HG02610 (cell line): ENCODE measurements around the gene TMEM63B.

Experiments
- ATAC-seq: cut with Tn5 transposase; IDR thresholded peaks from one replicate; pipeline ENCODE4 v1.9.1; 2021; ENCODE audit warnings: mild to moderate bottlenecking, moderate library complexity; ENCODE audit not compliant: unreplicated experiment

TMEM63B gene

DNA sequence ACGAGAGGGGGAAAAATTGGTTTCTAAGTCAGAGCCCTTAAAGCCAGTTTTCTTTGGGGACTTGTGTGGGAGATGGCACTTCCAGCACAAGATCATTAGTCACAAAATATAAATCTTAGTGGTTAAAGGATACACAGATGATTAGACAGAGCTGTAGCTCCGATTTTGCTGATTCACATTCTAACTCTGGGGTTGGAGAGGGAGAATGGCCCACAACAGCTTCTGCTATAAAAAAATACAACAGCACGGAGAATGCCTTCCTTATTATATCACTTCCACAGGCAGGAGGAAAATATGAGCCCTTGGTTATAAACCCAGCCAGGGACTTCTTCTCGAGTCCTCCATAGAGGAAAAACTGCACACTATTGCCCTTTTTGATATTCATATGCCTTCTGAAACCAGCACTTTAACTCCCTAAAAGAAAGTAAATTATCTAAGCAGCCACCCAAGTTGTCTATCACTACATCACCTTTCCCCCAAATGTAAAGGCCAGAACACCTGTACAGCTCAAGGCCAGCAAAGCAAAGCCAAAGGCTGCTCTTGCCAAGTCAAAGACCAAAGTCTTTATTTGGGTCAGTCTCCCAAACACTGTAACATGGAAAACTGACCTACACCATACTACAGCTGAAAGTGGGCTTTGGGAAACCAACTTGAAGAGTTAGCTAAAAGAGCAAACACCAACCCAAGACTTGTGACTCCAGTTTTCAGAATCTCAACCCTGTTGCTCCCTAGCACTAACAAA is 10.5 kb upstream of the TMEM63B start:
- no peak for ATAC-seq

DNA sequence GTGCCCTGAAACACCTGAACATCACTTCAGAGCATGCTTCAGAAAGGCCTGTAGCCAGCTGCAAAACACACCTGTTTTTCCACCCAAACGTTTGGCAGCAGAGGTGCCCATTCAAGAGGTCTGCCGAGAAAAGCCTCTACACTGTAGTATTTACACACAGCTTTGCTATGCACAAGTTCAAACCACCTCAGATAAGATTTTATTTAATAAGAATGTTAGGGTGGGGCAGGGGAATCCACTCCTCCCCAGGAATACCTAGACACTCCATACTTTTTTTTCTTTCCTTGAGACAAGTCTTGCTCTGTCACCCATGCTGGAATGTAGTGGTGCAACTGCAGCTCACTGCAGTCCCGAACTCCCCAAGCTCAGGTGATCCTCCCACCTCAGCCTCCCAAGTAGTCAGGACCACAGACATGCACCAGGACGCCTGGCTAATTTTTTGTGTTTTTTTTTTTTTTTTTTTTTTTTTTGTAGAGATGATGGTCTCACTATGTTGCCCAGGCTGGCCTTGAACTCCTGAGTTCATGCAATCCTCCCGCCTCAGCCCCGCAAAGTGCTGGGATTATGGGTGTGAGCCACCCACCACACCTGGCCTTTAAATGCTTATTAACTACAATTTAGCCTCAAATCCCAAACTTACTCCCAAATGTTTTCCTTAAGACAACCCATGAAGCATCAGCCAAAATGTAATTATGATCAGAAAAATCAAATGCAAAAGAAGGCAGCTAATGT is 9.8 kb upstream of the TMEM63B start:
- no peak for ATAC-seq

DNA sequence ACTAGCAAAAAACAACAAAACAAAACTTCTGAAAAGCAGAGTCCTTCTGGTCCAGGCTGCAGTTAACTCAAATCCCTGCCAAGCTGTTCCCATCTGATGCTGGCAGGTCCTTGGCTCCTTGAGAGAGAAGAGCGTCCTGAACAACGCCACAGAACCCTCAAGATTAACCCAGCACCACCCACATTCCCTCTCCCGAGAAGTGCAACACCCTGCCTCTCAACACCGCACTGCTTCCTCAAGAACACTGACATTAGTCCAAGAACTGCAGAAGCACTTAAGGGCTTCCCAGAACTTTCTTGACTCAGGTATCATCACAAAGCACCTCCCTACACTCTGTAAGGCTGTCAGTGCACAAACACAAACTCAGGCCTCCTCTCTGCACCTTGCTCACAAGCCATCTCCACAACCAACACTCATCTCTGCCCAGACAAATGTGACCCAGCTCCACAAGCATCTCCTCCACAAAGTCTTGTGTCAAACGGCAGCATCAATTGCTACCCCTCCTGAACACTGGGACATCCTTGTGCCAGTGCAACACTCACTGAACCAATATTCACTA is 7.6 kb upstream of the TMEM63B start:
- no peak for ATAC-seq

DNA sequence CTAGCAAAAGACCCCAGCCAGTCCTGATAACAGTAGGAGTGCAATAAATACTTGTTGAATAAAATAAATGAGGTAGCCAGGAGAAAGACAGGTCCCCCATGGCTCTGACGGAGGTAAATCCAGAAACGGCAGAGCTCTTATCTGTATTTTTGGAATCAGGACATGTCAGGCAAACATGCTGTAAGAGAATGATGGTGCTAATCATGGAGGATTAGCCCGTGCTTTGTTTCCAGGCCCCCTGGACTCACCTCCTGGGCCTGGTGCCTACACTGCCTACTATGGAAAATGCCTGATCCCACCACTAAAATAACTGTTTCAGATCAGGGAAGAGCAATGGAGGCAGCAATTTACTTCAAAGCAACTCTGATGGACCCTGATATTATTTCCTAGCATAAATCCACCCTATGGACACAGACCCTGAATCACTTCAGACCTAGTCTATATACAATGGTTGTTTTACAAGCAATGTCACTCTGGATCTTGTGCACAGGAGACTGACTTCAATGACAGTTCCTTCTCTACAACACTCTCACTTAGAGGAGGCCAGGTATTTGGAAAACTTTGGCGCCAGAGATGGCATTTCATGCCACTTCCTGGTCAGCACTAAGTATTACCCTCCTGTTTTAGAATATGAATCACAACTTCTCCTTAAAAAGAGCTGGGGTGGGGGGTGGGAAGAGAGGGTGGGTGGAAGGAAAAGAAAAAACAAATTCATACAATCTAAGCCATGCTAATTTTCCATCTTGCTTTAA is 6.5 kb upstream of the TMEM63B start:
- ATAC-seq = no peak

DNA sequence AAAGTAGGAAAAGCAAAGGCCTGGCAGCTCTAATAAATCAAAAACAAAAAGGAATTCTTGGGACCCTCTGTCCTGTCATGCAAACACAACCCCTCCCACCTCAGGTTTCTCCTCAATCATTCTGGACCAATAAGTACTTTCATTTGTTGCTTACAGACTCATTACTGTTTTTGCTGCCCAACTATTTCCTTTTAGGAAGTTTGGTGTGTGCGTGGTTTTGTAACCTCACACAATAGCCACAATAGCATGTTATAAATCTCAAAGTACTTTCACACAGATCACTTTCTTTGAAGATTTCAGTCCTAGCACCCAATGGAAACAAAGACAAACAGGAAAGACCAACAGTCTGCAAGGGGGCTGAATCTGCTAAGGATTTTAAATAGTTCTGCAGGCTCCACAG is 4.6 kb upstream of the TMEM63B start:
- no peak for ATAC-seq

DNA sequence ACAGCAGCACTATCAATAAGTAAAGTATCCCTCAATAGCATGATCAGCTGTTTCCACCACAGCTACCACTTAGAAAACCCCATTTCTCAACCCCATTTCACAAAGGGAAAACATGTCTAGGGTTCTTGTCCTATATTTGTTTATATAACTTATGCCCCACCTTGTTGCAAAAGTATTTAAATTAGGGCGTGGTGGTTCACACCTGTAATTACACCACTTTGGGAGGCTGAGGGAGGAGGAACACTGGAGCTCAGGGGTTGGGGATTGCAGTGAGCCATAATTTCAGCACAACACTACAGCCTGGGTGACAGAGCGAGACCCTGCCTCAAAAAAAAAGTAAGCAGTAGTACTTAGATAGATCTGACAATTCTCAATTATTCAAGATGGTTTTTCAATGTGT is 3.8 kb upstream of the TMEM63B start:
- no peak for ATAC-seq

DNA sequence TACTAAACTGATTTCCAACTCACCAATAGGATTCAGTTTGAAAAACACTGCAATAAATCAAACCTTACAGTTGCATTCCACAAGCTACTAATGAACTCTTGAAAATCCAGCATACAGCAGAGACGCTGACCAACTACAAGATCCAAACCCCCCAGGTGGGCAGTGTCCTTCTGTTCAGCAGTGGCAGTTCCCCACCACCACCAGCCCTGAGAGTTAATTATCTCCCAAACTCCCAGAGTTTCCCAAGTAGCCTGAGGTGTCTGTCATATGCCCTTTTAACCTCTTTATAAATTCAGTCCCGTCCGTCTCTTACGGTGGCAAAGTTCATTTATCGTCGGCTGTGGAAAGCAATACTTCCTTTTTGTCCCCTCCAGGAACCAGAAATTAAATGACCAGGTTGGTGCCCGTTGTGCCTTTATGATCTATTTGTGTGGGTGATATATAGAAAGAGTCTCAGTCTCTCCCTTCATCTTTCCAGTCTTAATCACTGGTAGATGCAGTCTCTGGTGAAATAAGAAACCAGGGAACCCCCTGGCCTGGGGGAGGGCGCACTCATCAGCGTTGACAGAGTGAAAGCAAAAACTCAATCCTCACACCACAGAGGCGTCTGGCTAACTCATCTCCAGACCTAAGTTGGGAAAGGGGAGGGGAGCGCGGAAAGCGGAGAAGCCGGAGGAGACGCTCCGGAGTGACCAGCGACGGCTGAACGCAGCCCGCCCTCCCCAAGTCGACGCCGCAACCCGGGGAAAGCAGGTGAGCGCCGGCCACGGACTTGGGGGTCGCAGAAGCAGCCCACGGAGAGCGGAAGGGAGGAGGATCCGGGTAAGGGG is 819 bp upstream of the TMEM63B start:
- ATAC-seq = peak; percentile 65

DNA sequence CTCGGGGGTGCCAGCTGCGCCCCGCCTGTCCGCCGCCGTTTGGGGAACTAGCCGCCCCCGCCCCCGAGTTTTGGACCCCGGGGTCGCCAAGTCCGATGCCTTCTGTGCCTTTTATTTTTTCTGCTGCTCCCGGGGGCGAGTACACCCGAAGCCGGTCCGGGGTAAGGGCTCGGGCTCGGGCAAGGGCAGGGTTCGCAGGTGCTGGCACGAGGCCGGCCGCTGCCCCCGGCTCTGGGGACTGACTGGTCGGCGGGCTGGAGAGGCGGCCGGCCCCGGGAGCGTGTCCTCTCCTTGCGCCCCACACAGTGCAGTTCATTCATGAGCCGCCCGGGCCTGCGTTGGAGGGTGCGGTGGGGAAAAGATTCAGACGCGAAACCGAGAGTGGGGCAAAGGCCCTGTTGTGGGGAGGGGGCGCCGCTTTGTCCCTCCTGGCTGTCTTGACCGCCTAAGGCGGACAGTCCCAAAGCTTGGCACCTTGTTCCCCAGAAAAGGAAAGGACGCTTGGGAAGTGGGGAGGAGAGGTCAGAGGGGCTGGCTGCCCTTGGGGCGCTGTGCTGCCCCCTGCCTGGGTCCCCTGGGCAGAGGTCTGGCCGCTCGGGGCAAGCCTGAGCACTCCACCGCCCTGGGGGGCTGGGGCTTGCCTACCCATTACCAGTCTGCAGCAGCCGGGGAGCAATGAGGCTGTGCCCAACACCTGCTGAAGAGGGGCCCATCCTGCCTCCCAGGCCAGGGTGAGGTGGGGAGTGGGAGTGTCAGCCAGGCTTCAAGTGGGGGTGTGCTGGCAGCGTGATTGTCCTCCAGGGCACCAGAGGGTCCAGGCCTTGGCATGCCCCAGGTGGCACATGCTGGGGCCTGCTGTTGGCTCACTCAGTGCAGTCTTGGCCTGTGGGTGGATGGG is 915 bp downstream of the TMEM63B start:
- ATAC-seq = no peak

DNA sequence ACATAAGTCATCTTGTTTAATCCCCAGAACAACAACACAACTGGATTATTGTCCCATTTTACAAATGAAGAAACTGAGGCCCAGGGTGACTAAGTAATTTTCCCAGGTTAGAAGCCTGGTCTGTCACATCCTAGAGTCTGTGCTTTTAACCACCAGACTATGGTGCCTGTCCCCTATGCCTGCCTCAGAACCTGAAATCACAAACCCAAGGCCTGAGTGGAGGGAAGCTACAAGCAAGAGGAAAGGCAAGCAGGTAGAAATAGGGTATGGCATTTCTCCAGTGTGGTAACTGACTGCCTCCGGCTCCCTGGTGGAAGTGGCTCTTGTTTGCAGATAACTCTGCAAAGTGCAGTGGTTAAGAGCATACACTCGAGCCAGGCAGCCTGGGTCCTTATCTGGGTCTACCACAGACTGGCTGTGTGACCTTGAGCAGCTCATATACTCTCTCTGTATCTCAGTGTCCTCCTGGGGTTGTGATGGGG is 2.5 kb downstream of the TMEM63B start:
- no peak for ATAC-seq

DNA sequence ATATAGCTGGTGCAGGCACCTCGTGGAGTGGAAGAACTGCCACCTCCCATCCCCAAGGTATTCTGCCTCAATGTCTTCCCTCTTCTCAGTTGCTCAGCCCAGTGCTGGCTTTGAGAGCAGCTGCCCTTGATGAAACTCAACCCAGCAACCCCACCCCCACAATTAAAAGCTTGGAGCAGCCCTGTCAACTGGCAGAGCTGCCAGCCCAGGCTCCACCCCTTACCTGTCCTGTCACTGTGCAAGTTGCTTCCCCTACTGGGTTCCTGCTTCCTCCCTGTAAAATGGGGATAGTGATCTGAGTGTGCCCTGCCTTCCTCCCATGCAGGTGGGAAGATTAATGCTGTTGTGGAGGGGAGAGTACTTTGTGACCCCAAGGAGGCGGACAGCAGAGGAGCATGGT is 4.5 kb downstream of the TMEM63B start:
- ATAC-seq = no peak

DNA sequence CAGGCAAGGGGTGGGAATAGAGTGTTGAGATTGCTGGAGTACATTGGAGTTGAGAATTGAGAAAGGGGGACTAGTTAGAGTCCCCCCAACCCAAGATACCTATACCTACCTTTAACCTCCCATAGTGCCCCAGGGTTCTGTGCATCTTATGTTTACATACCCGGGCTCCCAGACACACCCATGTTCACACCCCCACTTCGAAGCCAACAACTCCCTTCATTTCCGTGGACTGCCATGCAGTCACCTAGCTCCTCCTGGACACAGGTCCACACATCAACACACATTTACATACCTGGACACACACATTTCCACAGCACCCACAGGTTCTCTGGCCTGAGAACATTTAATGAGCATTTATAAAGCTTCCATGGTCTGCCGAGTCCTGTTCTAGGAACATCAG is 5.1 kb downstream of the TMEM63B start:
- ATAC-seq = no peak

DNA sequence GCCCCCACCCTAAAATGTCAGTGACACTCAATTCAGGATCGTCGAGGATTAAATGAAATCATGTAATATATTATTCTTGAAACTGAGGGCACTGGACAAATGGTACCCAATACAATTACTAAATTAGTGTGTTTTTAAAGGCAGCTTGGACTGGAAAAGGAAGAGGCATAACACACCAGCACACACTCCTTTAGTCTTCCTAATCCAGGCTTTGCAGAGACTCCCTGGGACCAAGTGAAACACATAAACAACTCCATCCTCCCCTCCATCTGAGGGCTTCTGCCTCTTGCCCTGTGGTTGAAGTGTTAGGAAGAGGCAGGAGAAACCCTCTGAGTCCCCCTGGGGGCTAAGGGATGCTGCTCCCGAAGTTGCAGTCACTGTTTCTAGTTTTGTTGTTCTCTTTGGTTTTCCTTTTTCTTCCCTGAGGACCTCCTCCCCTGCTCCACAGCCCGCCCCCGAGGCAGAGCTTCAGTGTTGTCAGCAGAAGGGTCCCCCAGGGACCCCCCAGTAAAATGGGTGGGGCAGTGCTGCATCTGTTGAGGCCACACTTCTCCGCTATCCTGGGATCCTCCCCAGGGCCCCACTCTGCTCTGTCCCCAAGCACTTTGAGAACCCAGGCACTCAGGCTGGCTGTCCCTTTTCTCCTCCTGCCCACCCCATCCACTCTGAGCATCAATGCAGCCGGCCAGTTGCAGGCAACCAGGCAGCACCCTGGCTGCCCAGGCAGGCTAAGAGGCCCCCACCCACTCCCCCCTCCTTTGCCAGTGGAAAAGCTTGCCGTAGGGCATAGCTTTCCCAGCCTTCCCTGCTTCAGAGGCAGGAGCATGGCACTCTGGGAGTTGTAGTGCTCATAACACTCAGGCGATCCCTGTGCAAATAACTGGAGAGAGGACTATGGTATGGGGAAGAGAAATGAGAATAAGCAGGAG is 5.9 kb downstream of the TMEM63B start:
- ATAC-seq = no peak

DNA sequence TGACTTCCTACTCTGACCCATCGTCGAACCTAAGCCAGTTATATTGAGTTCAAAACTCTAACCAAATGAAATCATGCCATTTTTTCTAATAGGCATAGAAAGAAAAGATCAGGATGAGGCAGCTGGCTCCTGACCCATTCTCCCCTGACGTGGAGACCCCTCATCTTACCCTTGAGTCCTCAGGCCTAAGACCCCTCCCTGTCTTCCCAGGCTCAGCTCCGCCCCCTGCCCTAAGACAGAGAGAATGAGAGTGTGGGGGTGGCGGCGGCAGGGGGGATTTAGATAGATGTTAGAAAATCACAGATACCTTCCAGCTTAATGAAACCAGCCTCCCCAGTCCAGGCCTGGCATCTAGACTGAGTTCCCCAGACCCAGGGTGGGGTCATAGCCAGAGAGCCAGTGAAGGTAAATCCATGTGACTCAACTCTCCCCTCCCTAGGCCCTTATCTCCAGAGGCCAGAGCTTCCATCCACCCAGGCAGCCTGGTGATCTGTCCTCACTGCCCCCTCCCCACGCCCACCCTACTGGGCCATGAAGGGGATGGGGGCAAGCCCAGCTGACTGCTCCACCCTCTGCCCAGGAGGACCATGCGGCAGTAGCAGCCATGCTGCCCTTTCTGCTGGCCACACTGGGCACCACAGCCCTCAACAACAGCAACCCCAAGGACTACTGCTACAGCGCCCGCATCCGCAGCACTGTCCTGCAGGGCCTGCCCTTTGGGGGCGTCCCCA is 6.8 kb downstream of the TMEM63B start:
- ATAC-seq = no peak

DNA sequence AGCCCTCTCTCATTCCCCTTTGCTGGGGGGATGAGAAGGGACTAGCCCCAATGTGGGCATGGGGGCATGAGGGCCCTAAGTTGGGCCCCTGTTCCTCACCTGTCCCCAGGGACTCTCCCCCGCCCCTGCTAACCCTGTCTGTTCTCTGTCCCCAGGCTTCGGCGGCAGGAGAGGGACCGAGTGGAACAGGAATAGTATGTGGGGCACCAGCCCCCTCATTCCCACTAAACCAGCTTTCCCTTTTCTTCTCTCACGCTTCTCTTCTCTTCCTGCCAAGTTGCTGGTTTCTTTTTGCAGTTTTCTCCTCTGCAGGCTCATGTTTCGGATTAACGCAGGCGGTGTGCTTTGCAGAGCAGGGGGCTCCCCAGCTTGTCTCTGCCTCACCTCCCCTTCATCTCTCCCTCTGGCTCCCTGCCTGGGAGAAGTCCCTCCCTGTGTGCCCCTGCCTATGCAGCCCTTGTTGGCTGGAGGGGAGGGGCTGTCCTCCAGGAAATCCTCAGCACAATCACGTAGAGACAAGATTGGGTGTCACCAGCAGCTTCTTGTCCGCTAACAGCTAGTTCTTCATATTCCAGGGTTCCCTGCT is 7.9 kb downstream of the TMEM63B start:
- ATAC-seq = no peak

DNA sequence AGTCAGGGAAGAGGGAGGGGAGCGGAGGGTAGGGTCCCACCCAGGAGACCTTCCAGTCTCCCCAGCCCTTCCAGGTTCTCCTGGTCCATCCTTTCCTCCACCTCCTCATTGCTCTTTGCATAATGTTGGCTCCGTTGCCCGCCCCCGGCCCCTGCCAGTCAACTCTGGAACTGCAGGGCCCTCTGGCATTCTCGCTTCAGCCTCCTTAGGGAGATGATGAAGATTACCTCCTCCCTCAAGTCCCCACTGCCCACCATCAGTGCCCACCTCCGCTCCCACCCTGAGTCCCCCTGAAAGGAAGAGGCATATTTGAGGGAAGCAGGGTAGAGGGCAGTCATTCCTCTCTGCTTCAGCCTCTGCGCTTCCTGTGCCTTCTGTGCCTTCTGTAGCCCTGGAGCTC is 8.5 kb downstream of the TMEM63B start:
- ATAC-seq = no peak

DNA sequence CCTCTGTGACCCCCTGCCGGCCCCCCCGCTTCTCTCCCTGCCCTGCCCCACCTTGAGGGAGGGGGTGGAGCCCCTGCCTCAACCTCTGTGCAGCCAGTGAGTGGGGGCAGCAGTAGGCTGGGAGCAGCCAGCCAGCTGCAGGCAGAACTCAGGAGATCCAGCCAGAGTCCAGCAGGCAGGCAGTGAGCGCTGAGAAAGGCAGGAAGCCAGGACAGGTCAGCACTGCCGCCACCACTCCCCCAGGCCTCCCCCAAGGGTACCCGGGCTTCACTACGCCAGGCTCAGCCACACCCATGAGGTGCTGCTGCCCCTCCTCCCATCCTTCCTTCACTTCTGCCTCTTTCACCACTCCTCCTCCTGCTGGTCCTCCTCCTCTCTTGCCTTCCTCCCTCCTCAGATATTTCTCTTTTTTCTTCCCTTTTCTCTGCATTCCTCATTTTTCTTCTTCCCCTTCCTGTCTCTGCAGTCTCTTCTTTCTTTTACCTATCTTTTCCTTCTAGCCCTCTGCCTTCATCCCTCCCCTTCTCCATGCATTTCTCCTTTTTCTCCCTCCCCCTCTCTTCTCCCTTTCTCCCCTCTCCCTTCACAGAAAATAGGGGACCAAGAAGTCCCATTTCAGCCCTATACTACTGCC is 11.5 kb downstream of the TMEM63B start:
- ATAC-seq = no peak

DNA sequence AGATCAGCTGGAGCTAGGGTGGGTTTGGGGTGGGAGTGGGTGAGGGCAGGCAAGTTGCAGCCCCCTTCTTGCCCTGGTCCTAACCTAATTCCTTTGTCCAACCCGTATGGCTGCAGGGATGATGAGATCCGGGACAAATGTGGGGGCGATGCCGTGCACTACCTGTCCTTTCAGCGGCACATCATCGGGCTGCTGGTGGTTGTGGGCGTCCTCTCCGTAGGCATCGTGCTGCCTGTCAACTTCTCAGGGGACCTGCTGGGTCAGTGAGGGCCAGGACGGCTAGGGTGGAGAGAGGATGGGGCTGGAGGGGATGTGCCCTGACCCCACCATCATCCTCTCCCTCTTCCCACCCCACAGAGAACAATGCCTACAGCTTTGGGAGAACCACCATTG is 12.0 kb downstream of the TMEM63B start:
- ATAC-seq = no peak
